Adrenal gland (tissue), 5 donors: ENCODE data around the gene CELSR2.

Experiments used
- CTCF ChIP-seq, 6 experiments: fragments of 450-650 bp in 4 of 6; fragments of 200-600 bp in 2 of 6; sonication (generic) in 1 of 6; IDR thresholded peaks; 1 replicate in 5 of 6; 2 replicates in 1 of 6; pipeline versions ENCODE4 v1.5.1 to v1.8.0; 2016 to 2021; ENCODE audit warnings: antibody characterized with exemption in 6 of 6, mild to moderate bottlenecking in 2 of 6, moderate library complexity in 1 of 6
- POLR2A ChIP-seq, 2 donors: fragments of 450-650 bp; IDR thresholded peaks; one replicate each; pipeline ENCODE4 v1.6.1; 2017; ENCODE audit warnings: antibody characterized with exemption in 2 of 2, mild to moderate bottlenecking in 2 of 2, moderate library complexity in 1 of 2
- donor health status: DM: no; HTN: no; CAD: no.

- TF ChIP-seq CTCF (IDR thresholded peaks at IDR 0.05) = no peak
- no peak for TF ChIP-seq POLR2A (IDR thresholded peaks at IDR 0.05)
These were observed 57.5 kb downstream of the CELSR2 start, which contains the start of gene MYBPHL for GRCh38 chr1:109306832-109307273.
